Fibroblast of skin of abdomen (primary cell): ENCODE measurements around the gene HIP1.

Experiments used
- DNase-seq: peaks from one replicate; pipeline ENCODE4 v3.0.0-alpha.2; 2013

The HIP1 gene

GRCh38 chr7:75669579-75669978 lies 69.2 kb downstream of the HIP1 start:
- no peak for DNase-seq

GRCh38 chr7:75667938-75668337 lies 70.8 kb downstream of the HIP1 start:
- no peak for DNase-seq

GRCh38 chr7:75663302-75663907 lies 75.3 kb downstream of the HIP1 start:
- no peak for DNase-seq

- no peak for DNase-seq
Measured at GRCh38 chr7:75662579-75663301, 76.0 kb downstream of the HIP1 start.

- DNase-seq, result no peak
Measured at GRCh38 chr7:75660566-75661215, 78.0 kb downstream of the HIP1 start.

GRCh38 chr7:75658802-75659201 lies 79.9 kb downstream of the HIP1 start:
- no peak for DNase-seq

- DNase-seq, result no peak
Measured at GRCh38 chr7:75658369-75658768, 80.4 kb downstream of the HIP1 start.

GRCh38 chr7:75657866-75658265 lies 80.9 kb downstream of the HIP1 start:
- no peak for DNase-seq

GRCh38 chr7:75656740-75657139 lies 82.0 kb downstream of the HIP1 start:
- DNase-seq, result no peak

GRCh38 chr7:75655536-75655935 lies 83.2 kb downstream of the HIP1 start:
- no peak for DNase-seq

- no peak for DNase-seq
Measured at GRCh38 chr7:75654855-75655254, 83.9 kb downstream of the HIP1 start.

- DNase-seq, result no peak
Measured at GRCh38 chr7:75653651-75654050, 85.1 kb downstream of the HIP1 start.

- DNase-seq, result no peak
Measured at GRCh38 chr7:75652788-75653187, 86.0 kb downstream of the HIP1 start.

GRCh38 chr7:75650681-75651080 lies 88.1 kb downstream of the HIP1 start:
- no peak for DNase-seq

GRCh38 chr7:75650062-75650461 lies 88.7 kb downstream of the HIP1 start:
- DNase-seq, result no peak

- no peak for DNase-seq
Measured at GRCh38 chr7:75649462-75649861, 89.3 kb downstream of the HIP1 start.

- no peak for DNase-seq
Measured at GRCh38 chr7:75647709-75648438, 90.9 kb downstream of the HIP1 start.

- no peak for DNase-seq
Measured at GRCh38 chr7:75646571-75647102, 92.1 kb downstream of the HIP1 start.

- no peak for DNase-seq
Measured at GRCh38 chr7:75645570-75645969, 93.2 kb downstream of the HIP1 start.

- DNase-seq, result no peak
Measured at GRCh38 chr7:75644589-75644988, 94.2 kb downstream of the HIP1 start.

- peak; percentile 42 for DNase-seq
Measured at GRCh38 chr7:75642810-75643486, 95.8 kb downstream of the HIP1 start.

- no peak for DNase-seq
Measured at GRCh38 chr7:75640201-75640600, 98.5 kb downstream of the HIP1 start.

- DNase-seq, result no peak
Measured at GRCh38 chr7:75639886-75640190, 98.9 kb downstream of the HIP1 start.
